HG02642 (cell line): ENCODE measurements around the gene CYFIP1.
"Not testable (repeated sequence)": the region's sequence is repeated elsewhere in the genome, so short reads cannot be mapped to it uniquely, and the experiment has no call there.

Experiments
- ATAC-seq: cut with Tn5 transposase; IDR thresholded peaks from one replicate; pipeline ENCODE4 v1.9.1; 2021; ENCODE audit warnings: mild to moderate bottlenecking; ENCODE audit not compliant: unreplicated experiment, poor library complexity

CYFIP1 gene

DNA sequence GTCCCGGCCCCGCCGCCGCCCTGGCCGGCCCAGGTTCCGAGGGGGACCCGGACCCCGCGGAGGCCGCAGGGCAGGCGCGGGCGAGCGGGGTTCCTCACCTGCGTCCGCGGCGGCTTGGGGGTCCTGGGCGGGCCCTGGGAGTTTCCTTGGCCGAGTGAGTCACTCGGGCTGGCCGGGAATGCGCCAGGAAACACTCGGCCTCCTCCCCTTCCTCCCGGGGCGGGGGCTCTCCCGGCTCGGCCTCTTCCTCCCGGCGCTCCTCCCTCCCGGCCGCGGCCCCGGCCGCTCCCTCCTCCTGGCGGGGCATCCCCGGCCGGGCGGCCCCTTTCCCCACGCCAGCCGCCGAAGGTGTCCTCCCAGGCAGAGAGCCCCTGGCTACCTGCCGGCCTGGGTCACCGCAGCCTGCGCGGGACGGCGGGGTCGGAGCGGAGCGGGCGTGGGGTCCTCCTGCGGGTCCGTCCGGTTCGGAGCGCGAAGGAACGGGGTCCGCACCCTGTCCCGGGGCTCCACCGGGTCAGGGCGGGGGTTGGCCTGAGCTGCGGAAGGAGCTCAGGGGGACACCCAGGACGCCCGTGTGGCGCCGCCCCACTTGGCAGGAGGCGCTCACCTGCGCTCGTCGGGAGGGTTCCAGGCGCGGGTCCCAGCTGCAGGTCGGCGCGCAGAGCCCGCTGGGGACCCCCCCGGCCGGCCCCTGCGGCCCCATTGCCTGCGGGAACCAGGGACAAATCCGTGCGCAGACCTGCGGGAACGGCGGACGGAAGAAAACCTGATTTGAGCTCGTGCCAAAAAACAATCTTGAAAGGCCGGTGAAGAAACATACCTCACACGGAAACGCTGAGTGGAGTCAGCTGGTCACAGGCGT, at the start of gene CYFIP1:
CYFIP1 (minus strand) TSS at position 180 of the 862 bp plus-strand sequence. CDS start 33,083 bp downstream, outside the sequence.
- ATAC-seq = peak; percentile 79

DNA sequence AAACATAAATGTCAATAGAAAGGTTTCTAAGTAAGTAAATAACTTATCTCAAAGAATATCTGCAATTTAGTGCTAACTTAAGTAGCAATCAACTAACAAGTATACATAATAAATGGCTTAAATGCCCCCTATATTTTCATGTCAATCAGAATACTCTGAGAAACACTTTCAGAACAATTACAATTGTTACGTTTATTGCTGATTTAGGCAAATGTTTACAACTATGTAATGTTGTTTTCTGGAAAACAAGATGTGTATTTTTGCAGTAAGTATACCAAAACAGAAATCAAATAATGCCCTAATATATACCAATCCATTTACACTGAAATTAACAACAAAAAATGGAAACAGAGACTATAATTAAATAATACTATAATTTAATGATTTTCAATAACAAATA, 46.0 kb upstream of the CYFIP1 start:
- ATAC-seq = no peak

DNA sequence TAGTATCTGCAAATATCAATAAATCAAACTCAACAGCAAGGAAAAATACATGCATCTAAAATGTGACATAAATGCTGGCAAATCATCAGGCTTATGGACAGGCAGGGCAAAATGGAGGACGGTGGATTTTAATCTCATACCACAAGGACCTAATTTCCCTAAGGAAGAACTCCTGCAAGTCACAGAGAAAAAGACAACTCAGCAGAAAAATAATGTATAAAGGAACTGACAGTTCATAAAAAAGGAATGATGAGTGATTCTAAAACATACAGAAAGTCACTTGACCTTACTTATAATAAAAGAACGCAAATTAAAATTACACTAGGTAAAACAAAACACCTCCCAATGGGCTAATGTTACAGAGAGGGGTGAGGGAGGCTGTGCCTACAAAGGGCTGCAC, 42.0 kb upstream of the CYFIP1 start:
- ATAC-seq = no peak

DNA sequence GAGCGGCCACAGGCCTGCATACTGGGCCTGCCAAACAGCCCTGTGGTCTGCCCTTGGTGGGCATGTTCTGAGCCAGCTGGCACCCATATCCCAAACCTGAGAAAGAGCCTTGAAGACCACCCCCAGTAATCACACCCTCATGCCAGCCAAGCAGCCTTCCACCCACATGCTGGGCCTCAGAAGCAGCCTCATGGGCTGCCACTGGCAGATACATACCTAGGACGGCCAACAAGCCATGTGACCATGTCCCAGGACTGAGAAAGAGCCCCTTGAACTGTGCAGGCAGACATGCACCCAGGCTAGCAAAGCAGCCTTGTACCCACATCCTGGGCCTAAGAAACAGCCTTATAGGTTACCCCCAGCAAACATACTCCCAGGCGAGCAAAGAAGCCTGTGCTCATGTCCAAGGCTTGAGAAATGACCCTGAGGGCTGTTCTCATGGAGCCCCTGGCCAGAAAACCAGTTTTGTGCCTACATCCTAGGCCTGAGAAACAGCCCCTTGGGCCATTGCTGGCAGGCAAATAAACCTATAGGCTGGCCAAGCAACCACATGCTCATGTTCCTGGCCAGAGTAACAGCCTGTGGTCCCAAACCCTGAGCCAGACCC, 34.3 kb upstream of the CYFIP1 start:
- ATAC-seq = no peak

DNA sequence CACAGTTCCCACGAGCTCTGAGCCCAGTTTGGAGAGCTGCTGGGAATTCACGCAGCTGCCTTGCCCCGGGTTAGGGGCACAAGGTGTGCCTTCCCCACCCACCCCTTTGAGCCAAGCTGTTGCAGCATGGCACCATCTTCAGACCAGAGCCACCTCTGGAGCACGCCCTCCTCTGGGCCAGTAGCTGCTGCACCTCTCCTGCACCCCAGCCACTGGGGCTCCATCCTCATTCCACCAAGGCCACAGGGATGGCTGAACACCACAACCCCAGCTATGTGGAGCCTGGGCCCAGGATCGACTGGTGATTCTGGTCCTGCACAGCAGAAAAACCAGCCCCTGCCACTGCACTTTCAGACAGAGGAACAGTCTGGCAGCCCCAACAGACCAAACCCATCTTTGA, 33.5 kb upstream of the CYFIP1 start:
- no peak for ATAC-seq

DNA sequence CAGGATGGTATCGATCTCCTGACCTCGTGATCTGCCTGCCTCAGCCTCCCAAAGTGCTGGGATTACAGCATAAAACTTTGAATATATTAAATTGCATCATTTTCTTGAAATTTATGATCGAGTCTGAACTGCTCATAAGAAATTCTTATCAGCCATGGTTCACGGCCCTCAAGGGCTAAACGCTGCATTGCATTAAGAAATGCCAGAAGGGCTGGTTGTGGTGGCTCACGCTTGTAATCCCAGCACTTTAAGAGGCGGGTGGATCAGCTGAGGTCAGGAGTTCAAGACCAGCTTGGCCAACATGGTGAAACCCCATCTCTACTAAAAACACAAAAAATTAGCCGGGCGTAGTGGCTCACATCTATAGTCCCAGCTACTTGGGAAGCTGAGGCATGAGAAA, 32.4 kb upstream of the CYFIP1 start:
- not testable (repeated sequence) for ATAC-seq

DNA sequence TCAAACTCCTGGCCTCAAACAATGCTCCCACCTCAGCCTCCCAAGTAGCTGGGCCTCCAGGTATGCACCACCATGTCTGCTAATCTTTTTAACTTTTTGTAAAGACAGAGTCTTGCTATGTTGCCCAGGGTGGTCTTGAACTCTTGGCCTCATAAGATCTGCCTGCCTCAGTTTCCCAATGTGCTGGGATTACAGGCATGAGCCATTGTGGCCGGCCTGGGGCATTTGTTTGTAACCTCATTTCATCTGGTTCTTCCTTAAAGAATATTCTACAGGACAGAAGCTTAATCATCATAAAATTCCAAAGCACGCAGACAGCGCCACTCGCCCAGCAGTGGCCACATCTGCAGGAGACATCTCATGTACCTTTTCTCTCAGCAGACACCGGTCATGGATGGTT, 23.6 kb upstream of the CYFIP1 start:
- no peak for ATAC-seq

DNA sequence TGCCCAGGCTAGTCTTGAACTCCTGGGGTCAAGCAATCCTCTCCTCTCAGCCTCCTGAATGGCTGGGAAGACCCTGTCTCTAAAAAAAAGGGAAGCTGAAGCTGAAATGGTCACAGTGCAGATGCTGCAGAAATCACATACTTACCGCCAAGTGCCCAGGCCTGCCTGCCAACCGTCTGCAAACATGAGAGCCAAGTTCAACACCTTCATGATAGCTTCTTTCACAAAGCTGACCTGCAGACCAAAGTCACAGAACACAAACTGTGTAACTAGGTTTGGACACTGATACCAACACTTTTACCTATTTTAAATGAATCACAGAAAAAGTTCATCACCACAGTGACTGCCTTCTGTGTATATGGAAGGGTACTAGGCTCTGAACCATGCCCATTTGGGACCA, 22.8 kb upstream of the CYFIP1 start:
- ATAC-seq = no peak

DNA sequence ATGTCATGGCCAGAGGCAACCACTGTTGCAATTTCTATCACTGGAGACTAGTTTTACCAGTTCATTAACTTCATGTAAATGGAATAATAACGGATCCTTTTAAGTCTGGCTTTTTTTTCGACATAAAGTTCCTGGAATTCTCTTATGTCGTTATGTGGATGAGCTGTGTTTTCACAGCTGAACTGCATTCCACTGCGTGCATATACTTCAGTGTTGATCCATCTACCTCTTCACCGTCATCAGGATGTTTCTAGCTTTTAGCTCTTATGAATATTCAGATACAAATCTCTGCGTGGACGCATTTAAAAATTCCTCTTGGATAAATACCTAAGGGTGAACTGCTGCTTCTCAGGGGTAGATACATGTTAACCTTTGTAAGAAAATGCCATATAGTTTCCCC, 15.6 kb upstream of the CYFIP1 start:
- no peak for ATAC-seq

DNA sequence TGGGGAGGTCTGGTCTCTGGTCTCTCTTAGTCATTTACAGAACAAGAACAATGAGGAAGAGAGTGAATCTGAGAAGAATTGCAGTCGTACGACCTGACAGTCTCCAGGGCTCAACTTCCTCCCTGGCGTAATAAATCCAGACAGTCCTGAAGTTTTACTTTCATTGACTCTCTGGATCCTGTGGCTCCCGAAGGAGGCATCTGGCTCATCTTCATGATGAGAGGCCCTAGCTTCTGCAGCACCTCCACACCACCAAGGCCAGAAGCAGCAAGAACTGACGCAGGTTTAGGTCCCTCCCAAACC, 11.8 kb upstream of the CYFIP1 start:
- no peak for ATAC-seq

DNA sequence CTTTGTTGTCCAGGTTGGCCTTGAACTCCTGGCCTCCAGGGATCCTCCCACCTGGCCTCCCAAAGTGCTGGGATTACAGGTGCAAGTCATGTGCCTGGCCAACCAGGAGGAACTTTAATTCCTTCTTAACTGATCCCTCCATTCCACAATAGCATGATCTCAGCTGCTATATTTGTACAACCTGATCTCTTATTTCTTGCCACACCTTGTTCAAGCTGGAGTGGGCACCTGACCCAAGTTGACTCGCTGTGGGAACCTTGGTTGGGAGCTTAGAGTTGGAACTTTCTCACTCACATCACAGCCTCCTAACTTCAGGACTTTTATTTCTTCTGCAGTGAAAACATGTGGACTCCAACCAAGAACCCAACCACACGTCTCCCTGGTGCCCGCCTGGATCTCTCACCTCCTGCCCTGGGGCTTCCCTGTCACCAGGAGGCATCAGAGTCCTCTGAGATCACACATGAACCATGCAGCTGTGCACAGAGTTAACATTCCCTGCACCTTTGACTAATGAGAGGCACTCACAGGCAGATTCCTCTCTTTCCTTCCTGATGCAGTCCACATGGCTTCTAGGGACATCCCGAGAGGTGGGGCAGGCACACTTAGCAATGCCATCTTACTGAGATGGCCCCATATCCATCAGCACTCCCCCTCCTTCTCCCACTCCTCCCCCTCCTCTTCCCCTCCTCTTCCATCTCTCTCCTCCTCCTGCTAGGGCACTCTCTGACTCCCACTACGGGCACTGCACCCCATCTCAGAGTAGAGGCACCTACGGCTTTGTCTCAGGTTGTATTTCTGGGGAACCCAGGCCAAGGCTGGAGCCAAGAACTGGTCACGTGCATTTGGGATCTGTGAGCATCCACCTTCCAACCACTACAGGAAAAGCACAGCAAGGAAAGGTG, 9.7 kb upstream of the CYFIP1 start:
- ATAC-seq = no peak

DNA sequence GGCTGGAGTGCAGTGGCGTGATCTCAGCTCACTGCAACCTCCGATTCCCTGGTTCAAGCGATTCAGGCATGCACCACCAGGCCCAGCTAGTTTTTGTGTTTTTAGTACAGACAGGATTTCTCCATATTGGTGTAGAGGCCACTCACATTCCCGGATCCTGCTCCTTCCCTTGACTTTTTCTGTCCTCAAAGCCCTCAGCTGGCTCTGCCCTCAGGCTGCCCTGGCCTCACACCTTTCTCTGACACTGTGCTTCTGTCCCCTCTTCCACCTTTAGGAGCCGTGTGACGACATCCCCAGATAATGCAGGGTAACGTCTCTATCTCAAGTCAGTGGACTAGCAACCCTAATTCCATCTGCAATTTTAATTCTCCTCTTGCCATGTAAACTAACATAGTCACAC, 8.6 kb upstream of the CYFIP1 start:
- ATAC-seq = no peak

DNA sequence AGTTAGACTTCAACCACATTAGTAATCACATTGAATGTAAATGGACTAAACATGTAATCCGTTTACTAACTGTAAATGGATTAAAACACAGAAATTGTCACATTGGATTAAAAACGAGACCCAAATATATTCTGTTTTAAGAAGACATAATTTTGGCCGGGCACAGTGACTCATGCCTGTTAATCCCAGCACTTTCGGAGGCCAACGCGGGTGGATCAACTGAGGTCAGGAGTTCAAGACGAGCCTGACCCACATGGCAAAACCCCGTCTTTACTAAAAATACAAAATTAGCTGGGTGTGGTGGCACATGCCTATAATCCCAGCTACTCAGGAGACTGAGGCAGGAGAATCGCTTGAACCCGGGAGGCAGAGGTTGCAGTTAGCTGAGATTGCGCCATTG, 1.8 kb upstream of the CYFIP1 start:
- ATAC-seq = not testable (repeated sequence)

DNA sequence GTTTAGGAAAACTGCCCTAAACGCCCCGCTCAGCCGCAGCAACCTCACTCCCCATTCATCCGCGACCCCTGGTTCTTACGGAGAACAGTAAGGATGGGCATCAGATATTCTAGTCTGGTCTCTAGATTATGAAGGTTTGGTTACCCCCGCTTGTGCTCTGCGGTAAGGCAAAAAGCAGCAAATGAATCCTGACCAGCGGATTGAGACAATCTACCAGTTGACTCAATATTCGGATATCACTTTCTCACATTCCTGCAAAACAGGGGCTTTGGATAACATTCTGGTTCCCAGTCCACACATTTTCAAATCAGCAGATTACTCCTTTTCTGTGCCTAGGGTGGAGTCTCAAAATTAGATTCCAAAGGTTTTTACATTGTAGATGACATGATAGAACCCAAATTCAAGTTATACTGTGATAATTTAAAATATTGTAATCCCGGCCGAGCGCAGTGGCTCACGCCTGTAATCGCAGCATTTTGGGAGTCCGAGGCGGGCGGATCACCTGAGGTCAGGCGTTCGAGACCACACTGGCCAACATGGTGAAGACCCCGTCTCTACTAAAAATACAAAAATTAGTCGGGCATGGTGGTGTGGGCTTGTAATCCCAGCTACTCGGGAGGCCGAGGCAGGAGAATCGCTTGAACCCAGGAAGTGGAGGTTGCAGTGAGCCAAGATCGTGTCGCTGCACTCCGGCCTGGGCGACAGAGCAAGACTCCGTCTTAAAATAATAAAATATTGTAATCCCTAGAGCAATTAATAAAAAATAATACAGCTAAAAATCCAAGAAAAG, 1.1 kb upstream of the CYFIP1 start:
- ATAC-seq = no peak

DNA sequence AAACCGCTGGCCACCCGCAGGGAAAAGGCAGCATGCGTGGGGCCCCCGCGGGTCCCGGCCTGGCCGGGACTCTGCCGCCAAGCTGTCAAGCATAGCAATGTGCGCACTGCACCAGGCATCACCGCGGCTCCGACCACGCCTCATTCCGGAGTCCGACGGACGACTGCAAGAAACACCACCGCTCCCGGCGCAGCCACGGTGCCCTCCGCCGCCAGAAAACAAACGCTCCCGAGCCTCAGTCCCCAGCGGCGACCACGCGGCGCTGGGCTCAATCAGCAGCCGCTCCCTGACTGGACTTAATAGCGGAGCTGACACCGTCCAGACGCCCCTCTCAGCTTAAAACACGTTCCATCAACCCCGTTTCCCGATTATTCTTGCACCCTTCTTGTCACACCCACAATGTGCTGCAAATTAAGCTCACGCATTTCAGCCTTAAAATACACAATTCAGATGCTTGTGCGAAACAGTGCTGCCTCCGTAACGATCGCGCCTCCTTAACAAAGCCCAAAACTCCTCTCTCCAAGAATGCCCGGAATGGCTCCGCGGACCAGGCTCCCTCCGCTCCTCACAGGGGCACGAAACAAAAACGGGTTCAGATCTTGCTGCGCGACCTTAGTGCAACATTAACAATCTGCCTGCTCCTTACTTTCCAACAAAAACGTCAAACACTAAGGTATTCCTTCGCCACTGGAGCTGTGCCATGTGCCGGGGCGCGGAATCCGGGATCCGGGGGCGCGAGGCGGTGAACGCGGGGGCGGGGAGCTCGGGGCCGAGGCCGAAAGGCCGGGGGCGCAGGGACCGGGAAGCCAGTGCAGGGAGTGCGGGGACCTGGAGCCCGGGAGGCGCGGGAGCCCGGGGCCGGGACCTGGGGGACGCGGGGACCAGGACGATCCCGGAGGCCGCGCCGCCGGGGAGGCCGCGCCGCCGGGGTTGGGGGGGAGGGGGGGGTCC, 655 bp downstream of the CYFIP1 start:
- ATAC-seq = peak; percentile 59

DNA sequence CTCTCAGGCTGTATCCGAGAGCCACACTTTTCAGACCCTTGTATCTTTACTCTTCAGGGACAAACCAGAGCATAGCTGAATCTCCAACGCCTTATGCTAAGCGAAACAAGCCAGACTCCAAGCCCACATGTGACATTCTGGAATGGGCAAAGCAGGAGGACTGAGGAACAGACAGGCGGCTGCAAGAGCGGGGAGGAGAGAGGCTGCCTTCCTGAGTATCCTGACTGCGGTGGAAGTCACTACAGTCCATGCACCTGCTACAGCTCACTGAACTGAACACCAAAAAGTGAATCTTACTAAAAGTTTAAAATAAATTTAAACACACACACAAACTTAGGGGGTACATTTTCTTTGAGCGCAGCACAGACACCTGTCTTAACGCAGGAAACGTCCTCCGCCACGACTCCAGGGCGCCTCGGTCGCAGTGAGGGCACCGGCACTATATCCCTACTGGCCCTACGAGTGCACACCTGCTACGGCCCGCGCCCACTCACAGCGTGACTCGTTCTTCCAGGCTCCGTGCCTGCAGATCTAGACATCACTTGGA, 1.4 kb downstream of the CYFIP1 start:
- ATAC-seq = peak; percentile 38

DNA sequence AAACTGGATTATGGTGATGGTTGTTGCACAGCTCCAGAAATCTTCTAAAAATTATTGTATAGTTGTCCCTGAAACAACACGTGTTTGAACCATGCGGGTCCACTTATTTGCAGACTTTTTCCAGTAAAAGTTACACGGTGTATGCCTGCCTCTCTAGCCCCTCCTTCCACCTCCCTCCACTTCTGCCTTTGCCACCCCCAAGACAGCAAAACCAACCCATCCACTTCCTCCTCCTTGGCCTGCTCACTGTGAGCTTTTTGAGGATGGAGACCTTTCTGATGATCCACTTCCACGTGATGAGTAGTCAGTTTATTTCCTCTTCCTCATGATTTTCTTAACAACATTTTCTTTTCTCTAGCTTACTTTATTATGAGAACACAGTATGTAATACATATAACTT, 5.4 kb downstream of the CYFIP1 start:
- ATAC-seq = no peak

DNA sequence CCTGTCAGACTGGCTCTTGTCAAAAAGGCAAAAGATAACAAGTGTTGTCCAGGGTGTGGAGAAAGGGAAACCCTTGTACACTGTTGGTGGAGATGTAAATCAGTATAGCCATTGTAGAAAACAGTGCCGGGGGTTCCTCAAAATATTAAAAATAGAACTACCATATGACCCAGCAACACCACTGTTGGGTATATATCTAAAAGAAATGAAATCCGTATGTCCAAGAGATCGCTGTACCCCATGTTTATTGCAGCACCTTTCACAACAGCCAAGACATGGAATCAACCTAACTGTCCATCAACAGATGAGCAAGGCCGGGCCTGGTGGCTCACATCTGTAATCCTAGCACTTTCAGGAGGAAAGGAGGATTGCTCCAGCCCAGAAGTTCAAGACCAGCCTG, 6.2 kb downstream of the CYFIP1 start:
- ATAC-seq = no peak

DNA sequence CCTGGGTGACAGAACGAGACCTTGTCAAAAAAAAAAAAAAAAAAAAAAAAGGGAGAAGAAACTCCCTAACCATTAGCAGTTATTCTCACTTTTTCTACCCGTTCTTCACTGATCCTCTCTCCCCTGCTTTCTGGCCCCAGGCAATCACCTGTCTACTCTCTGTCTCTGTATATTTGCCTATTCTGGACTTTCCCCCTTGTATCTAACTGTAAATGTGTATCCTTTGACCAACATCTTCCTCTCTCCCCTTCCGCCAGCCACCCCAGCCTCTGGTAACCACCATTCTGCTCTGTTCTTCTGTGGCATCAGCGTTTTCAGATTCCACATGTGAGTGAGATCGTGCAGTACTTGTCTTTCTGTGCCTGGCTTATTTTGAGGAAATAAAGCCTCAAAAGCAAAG, 6.9 kb downstream of the CYFIP1 start:
- ATAC-seq = peak; percentile 85
